SK-N-SH (cell line): ENCODE measurements around the gene RHBDF2. TPM values are rescaled to one million over a fixed set of nuclear protein-coding genes. Genes with fewer than 3 reads are reported as not detected.

Source experiments
- CTCF ChIA-PET: fragments of 300-600, 350-600 bp; formaldehyde crosslinking; extraction: SDS; loops from one replicate; lab custom pipeline; 2021; lab: Yijun Ruan, JAX
- POLR2A ChIA-PET: fragments of 350-600 bp; sonication (Branson Sonifier 250); formaldehyde crosslinking; extraction: SDS; loops from one replicate; lab custom pipeline; 2020; ENCODE audit warnings: antibody characterized with exemption, inconsistent platforms; lab: Yijun Ruan, JAX
- DNase-seq: peaks from one replicate; pipeline ENCODE4 v3.0.0; 2012
- H2AFZ ChIP-seq: fragments of 200-600 bp; sonication (generic); 2 replicates; pipeline ENCODE4 v1.8.1; 2016; ENCODE audit warnings: antibody characterized with exemption, mild to moderate bottlenecking, low read depth
- H3F3A ChIP-seq: fragments of 200-600 bp; sonication (generic); replicated peaks from 2 replicates; pipeline ENCODE3; 2016; ENCODE audit warnings: antibody characterized with exemption, mild to moderate bottlenecking; ENCODE audit not compliant: insufficient read depth
- H3K27ac ChIP-seq, 2 experiments: fragments of 200-500 bp in 1 of 2; fragments of 200-600 bp in 1 of 2; sonication (Bioruptor generic) in 1 of 2; sonication (generic), shearing (Covaris generic) in 1 of 2; 2 replicates each; pipeline versions ENCODE4 v1.5.1 to v1.6.1; 2014 to 2016; ENCODE audit warnings: low read depth in 2 of 2, inconsistent platforms in 1 of 2, low read length in 1 of 2, mild to moderate bottlenecking in 1 of 2, mixed read lengths in 1 of 2
- H3K27me3 ChIP-seq: fragments of 200-600 bp; sonication (generic), shearing (Covaris generic); 2 replicates; pipeline ENCODE4 v1.6.1; 2016; ENCODE audit warnings: mixed run types; ENCODE audit not compliant: insufficient read depth
- H3K36me3 ChIP-seq, 2 experiments: fragments of 200-500 bp in 1 of 2; fragments of 200-600 bp in 1 of 2; sonication (Bioruptor generic) in 1 of 2; sonication (generic) in 1 of 2; replicated peaks in 1 of 2; 2 replicates each; pipeline versions ENCODE3 to v1.5.1; 2014 to 2016; ENCODE audit warnings: low read length in 1 of 2, mild to moderate bottlenecking in 1 of 2; ENCODE audit not compliant: insufficient read depth in 2 of 2, control insufficient read depth in 1 of 2
- H3K4me1 ChIP-seq, 2 experiments: fragments of 200-500 bp in 1 of 2; fragments of 200-600 bp in 1 of 2; sonication (Bioruptor generic) in 1 of 2; sonication (generic), shearing (Covaris generic) in 1 of 2; 2 replicates each; pipeline versions ENCODE4 v1.5.1 to v1.6.1; 2014 to 2016; ENCODE audit warnings: low read depth in 1 of 2, low read length in 1 of 2, mixed run types in 1 of 2; ENCODE audit not compliant: insufficient read depth in 2 of 2, control insufficient read depth in 1 of 2
- H3K4me2 ChIP-seq: fragments of 200-600 bp; sonication (generic), shearing (Covaris generic); 2 replicates; pipeline ENCODE4 v1.6.1; 2017; ENCODE audit warnings: mixed run types
- H3K4me3 ChIP-seq, 2 experiments: fragments of 200-500 bp in 1 of 2; fragments of 200-600 bp in 1 of 2; sonication (Bioruptor generic) in 1 of 2; sonication (generic), shearing (Covaris generic) in 1 of 2; 2 replicates each; pipeline versions ENCODE4 v1.5.1 to v1.8.1; 2014 to 2016; ENCODE audit warnings: low read depth in 2 of 2, inconsistent platforms in 1 of 2, low read length in 1 of 2, mild to moderate bottlenecking in 1 of 2, mixed read lengths in 1 of 2, moderate library complexity in 1 of 2
- H3K79me2 ChIP-seq: fragments of 200-600 bp; sonication (generic); 2 replicates; pipeline ENCODE4 v1.8.1; 2017; ENCODE audit warnings: mild to moderate bottlenecking; ENCODE audit not compliant: insufficient read depth
- H3K9ac ChIP-seq: fragments of 200-600 bp; sonication (generic); 2 replicates; pipeline ENCODE4 v1.6.1; 2017; ENCODE audit warnings: mixed run types
- H3K9me2 ChIP-seq: fragments of 200-600 bp; sonication (generic); 2 replicates; pipeline ENCODE4 v1.6.1; 2017; ENCODE audit warnings: mixed run types
- H3K9me3 ChIP-seq: fragments of 200-600 bp; sonication (generic); 2 replicates; pipeline ENCODE4 v1.6.1; 2017; ENCODE audit warnings: mixed run types, mild to moderate bottlenecking, moderate library complexity
- H4K20me1 ChIP-seq: fragments of 200-600 bp; sonication (generic); 2 replicates; pipeline ENCODE4 v1.6.1; 2017; ENCODE audit warnings: mild to moderate bottlenecking, mixed run types; ENCODE audit not compliant: insufficient read depth
- CTCF ChIP-seq: fragments of 200-600 bp; sonication (generic); IDR thresholded peaks from 2 replicates; pipeline ENCODE4 v1.6.1; 2017; ENCODE audit warnings: antibody characterized with exemption, mild to moderate bottlenecking, moderate library complexity
- ELF1 ChIP-seq: IDR thresholded peaks from 2 replicates; pipeline ENCODE4 v1.4.0; 2012
- EP300 ChIP-seq, 2 experiments: IDR thresholded peaks; 2 replicates each; pipeline versions ENCODE4 v1.4.0 to v1.6.1; 2012; ENCODE audit warnings: borderline replicate concordance in 1 of 2, low read depth in 1 of 2, low read length in 1 of 2
- EZH2phosphoT487 ChIP-seq: fragments of 200-600 bp; sonication (generic); IDR thresholded peaks from 2 replicates; pipeline ENCODE4 v1.6.1; 2017; ENCODE audit warnings: low read depth, mixed run types, mild to moderate bottlenecking, antibody characterized with exemption, moderate library complexity, borderline replicate concordance
- FOSL2 ChIP-seq: IDR thresholded peaks from 2 replicates; pipeline ENCODE4 v1.4.0; 2012; ENCODE audit warnings: low read depth, mild to moderate bottlenecking, moderate library complexity, borderline replicate concordance
- FOXJ3 ChIP-seq: sonication (generic); formaldehyde crosslinking; IDR thresholded peaks from 2 replicates; pipeline ENCODE4 v1.5.1; 2020; ENCODE audit warnings: mild to moderate bottlenecking, missing genetic modification reagents
- JUND ChIP-seq: IDR thresholded peaks from 2 replicates; pipeline ENCODE4 v1.4.0; 2012
- MAX ChIP-seq: IDR thresholded peaks from 2 replicates; pipeline ENCODE4 v1.4.0; 2012; ENCODE audit warnings: low read depth
- MEF2A ChIP-seq: IDR thresholded peaks from 2 replicates; pipeline ENCODE4 v1.4.0; 2012; ENCODE audit warnings: low read depth, borderline replicate concordance
- NRF1 ChIP-seq: IDR thresholded peaks from 2 replicates; pipeline ENCODE4 v1.6.1; 2012; ENCODE audit warnings: low read depth, mild to moderate bottlenecking, low read length
- RCOR1 ChIP-seq: fragments of 150-350 bp; IDR thresholded peaks from 2 replicates; pipeline ENCODE4 v1.6.1; 2017; ENCODE audit warnings: antibody characterized with exemption, low read length
- REST ChIP-seq: IDR thresholded peaks from 2 replicates; pipeline ENCODE4 v1.6.1; 2012; ENCODE audit warnings: mild to moderate bottlenecking, low read depth, low read length, moderate library complexity
- RFX5 ChIP-seq: IDR thresholded peaks from 2 replicates; pipeline ENCODE4 v1.6.1; 2012; ENCODE audit warnings: mild to moderate bottlenecking, improper control_type of control experiment, low read length
- SMC3 ChIP-seq: IDR thresholded peaks from 2 replicates; pipeline ENCODE4 v1.6.1; 2012; ENCODE audit warnings: low read depth, low read length, improper control_type of control experiment
- TAF1 ChIP-seq: IDR thresholded peaks from 2 replicates; pipeline ENCODE4 v1.6.1; 2012; ENCODE audit warnings: low read depth, mild to moderate bottlenecking, low read length, moderate library complexity, borderline replicate concordance
- TEAD4 ChIP-seq: IDR thresholded peaks from 2 replicates; pipeline ENCODE4 v1.4.0; 2012; ENCODE audit warnings: mild to moderate bottlenecking, borderline replicate concordance; ENCODE audit not compliant: insufficient read depth
- USF1 ChIP-seq: IDR thresholded peaks from 2 replicates; pipeline ENCODE4 v1.4.0; 2012; ENCODE audit warnings: low read depth, borderline replicate concordance
- USF2 ChIP-seq: fragments of 150-350 bp; IDR thresholded peaks from 2 replicates; pipeline ENCODE4 v1.6.1; 2017; ENCODE audit warnings: antibody characterized with exemption, low read length, low read depth, borderline replicate concordance
- YY1 ChIP-seq: IDR thresholded peaks from 2 replicates; pipeline ENCODE4 v1.4.0; 2012; ENCODE audit warnings: low read depth, mild to moderate bottlenecking
- ZBTB33 ChIP-seq: IDR thresholded peaks from 2 replicates; pipeline ENCODE4 v1.4.0; 2012; ENCODE audit warnings: low read depth, borderline replicate concordance
- WGBS: methylation state at CpG from one replicate; pipeline ENCODE4 v1.1.6; 2017; ENCODE audit warnings: low lambda C conversion rate; 5-methylcytosine and 5-hydroxymethylcytosine counted together
- polyA plus RNA-seq, 3 experiments: library from polyadenylated mRNA; depleted of rRNA; stranded (reverse); fragments of >200 nt; gene quantifications; 2 replicates each; pipeline ENCODE4 v1.2.3, GENCODE V29; 2012

Gene RHBDF2
- polyA plus RNA-seq, 1 of the 3 experiments (the other 2 are of a cell fraction) = 16.1 TPM

- no peak overlapping the region for H3K9ac ChIP-seq
- ChIA-PET POLR2A (interaction anchor here (4.5 to 5.2 kb wide), 3 partner anchors 10 to 27 kb away, joined by 26 to 245 read pairs (median 49); partner anchors contain the start of gene CYGB), CTCF (interaction anchor here (0.8 to 15.7 kb wide), 17 partner anchors 9 to 148 kb away, joined by 3 to 679 read pairs (median 15); partner anchors contain the start of genes AANAT, CYGB and UBE2O)
- no peak overlapping the region; a peak in 1 of 4 replicates for H3K4me3 ChIP-seq
- H3K27ac ChIP-seq = no peak overlapping the region
- no peak for DNase-seq
- TF ChIP-seq MEF2A (no peak), FOSL2 (no peak), CTCF (no peak), USF1 (no peak), EP300 (IDR thresholded peaks at IDR 0.05; ENCODE audit: borderline replicate concordance in 1 of 2, low read depth in 1 of 2, low read length in 1 of 2) (no peak), RFX5 (no peak), TAF1 (no peak), ELF1 (no peak), JUND (no peak), NRF1 (no peak), FOXJ3 (no peak), ZBTB33 (no peak), YY1 (no peak), RCOR1 (no peak), TEAD4 (no peak), MAX (no peak), SMC3 (no peak), REST (no peak), EZH2phosphoT487 (no peak), USF2 (no peak)
- peaks cover 25 to 51% of the 10 kb centered on the region in 2 experiments for H3K4me1 ChIP-seq
- no peak overlapping the region for H2AFZ ChIP-seq
- H3K9me2 ChIP-seq = no peaks in the 10 kb centered on the region
- no peaks in the 10 kb centered on the region for H3K36me3 ChIP-seq
- WGBS = 89% methylated on average over 2 of the region's 2 CpGs
- peaks cover 17% of the 10 kb centered on the region for H3F3A ChIP-seq
- H3K79me2 ChIP-seq = no peaks in the 10 kb centered on the region
- H3K4me2 ChIP-seq = no peak overlapping the region
- peaks cover 4% of the 10 kb centered on the region; the same call in 1 of the 2 replicates for H3K27me3 ChIP-seq
- H3K9me3 ChIP-seq = no peaks in the 10 kb centered on the region
- H4K20me1 ChIP-seq = peaks cover 11% of the 10 kb centered on the region
These were observed 46.5 kb upstream of the RHBDF2 start for GRCh38 chr17:76547642-76548202.
